GM18499 (cell line): ENCODE data around the gene GABBR1.

Source experiments
- ATAC-seq: cut with Tn5 transposase; IDR thresholded peaks from one replicate; pipeline ENCODE4 v1.9.1; 2021; ENCODE audit warnings: moderate number of reproducible peaks; ENCODE audit not compliant: insufficient read depth, unreplicated experiment

Gene GABBR1

DNA sequence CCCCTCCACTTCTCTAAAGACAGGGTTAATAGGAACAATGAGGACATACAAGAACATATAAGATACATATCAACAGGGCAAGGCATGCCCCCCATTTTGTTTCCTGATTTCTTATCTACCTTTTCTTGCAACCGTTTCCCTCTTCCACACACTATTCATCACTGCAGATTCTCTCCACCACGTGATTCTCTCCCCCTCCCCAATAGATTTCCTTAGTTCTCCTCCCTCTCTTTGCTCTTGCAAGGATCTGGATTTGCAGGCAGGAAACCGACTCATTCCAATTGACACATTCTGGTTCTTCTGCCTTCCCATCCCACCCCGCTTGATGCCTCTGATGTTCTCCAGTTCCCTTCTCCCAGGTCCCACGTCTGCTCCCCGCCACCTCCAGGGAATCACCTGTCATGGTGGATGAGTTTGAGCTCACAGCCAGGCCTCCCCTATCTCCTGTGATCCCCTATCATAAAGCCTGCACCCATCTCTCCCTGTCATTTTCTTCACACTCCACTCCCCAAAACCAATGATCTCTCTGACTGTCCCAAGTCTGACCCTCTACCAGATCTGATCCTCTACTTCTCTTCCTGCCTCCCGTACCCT is 7.5 kb downstream of the GABBR1 start:
- no peak for ATAC-seq

DNA sequence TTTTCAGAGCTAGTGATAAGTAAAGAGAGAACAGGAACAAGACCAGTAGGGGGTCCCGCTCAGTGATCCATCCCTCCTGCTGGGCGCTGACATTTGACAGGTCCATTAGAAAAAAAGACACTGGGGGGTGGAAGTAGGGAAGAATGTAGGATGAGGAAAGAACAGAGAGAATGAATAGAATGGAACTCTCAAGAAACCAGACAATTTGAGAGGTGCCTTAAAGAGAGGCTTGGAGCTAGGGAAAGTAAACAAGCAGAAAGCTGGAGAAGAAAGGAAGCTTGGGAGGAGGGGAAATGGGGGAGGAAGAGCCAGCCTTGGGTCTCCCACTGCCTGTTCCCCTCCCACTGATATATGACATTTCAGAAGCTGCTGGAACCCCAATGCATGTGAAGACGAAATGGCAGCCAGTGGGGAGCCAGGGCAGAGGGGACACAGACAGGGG is 8.4 kb downstream of the GABBR1 start:
- no peak for ATAC-seq

DNA sequence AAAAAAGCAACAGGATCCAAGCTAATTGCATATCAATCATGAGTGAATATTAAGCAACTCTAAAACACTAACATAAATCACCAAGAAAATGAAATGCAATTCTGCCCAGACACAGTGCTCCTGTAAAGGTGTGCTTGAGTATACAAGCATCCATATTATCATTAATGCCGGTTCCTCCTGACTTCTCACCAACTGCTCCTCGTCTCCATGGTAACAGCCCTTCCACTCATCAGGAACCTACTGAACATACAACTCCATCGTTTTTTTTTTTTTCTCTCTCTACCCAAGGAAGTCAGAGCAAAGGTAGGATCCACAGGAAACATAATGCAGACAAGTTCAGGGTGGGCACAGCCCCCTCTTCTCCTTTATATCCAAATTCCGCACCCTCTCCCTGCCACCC is 12.4 kb downstream of the GABBR1 start:
- no peak for ATAC-seq

DNA sequence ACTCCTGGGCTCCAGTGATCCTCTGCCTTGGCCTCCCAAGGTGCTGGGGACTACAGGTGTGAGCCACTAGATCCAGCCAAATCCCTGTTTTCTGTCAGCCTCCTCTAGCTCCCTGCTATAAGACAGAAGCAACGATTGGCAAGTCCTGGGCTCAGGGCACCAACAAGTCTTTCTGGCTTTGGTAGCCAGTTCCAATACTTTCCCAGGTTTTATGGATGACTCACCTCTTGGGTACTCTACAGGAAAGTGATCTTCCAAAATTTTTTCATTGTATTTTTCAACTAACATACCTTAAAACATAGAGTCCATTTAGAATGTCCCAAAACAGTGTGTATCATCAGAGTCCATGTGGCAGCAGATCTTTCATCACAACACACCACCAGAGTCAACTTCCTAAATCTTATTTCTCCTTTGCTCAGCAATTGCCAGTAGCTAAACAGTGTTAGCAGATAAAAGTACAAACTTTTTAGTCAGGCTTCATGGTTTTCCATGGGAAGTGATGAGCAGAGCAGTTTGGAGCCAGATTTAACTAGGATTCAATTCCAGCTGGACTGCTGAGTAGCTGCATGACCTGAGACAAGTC is 13.3 kb downstream of the GABBR1 start:
- ATAC-seq, result no peak

DNA sequence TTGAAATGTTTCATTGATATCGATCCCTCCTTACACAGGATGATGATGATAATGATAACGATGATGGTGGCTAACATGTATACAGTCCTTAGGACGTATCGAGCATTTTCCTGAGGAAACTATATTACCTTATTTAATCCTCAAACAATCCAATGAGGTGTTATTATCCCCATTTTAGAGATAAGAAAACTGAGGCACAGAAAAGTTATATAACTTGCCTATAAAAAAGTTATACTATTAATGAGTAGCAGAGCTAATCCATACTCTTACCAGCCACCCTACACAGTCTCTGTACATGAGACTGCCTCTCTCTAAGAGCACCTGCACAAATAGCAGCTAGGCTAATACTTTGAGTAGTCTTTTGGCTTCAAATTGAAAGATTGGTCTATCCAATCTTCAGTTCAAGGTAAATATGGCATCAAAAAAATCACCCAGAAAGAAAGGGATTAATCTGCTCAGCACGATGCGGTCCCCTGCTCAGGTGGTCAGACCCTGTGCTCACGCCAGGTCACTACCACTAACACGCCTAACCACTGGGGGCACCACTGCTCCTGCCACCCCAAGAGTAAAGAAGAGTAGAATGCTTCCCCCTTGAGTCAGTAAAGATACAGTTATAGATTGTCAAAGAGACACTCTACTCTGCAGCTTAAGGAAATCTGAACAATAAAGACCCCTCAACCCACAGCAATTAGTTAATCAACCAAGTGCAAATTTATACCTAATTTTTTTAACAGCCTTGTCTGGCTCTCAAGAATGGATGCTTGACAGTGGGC is 15.0 kb downstream of the GABBR1 start:
- no peak for ATAC-seq

DNA sequence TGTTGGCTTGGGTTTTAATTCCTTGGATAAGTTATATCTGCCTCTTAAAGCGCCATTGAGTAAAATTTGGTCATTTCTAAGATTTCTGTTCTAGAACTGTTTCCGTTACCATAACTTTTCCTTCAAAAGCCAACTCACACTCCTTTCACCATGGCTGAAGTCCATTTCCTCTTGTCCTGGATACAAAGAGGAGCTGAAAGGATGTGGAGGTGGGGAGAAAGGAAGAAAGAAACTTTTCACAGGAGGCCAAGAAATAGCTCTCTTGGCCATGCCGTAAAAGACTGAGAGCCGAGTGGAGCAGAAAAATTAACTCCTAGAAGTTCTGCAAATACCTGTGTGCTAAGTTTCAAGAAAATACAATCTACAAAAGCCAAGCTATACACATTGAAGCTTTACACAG is 21.6 kb downstream of the GABBR1 start:
- ATAC-seq, result no peak

DNA sequence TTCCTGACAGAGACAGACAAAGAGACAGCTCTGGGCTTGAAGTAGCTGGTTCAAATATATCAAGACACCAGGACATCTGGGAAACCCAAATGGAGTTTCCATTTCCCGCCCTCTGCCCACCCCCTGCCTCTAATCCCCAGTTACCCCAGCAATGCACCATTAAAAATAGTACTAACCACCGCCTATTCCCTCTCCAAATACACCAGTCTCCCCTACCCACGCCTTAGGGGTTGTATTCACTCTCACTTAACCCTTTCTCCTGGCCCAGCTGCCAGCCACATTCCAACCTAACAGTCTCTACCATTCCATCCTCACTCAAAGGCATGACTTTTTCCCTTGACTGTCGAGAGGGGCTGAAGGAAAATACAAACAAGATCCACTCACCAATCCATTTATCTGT is 22.4 kb downstream of the GABBR1 start:
- no peak for ATAC-seq

DNA sequence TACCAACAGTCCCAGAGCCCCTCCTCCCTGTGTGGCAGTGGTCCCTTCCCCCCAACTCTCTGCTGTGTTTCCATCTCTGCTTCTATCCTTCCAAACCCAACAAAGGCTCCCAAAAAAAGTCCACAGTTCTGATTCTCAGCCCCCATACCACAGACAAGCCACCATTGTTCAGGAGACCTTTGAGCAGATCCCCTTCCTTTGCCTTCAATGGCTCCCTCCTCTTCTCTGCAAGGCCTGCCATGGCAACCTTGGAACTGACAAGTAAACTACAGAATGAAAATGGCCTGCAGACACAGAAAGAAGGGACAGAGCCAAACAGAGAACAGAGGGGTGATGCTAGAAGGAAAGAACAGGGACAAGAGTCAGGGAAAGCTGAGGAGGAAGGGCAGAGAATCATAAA is 24.9 kb downstream of the GABBR1 start:
- no peak for ATAC-seq

DNA sequence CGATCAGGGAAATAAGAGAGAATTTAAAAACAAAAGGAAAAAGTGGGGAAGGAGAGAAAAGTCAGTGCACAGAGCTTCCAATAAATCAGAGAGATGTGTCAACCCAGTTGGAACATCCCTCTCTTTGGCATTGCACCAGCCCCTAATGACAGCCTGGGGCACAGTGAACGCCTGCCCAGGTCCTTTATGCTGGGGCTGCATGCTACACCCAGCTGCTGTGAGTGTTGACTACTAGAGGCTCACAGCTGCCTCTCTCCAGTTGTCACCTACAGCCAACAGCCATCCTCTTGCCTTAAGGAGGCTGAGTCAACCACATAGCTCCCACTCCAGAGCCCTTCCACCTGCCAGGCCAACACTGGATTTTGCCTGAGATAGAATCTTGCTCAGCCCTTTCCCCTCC is 29.1 kb downstream of the GABBR1 start:
- no peak for ATAC-seq

DNA sequence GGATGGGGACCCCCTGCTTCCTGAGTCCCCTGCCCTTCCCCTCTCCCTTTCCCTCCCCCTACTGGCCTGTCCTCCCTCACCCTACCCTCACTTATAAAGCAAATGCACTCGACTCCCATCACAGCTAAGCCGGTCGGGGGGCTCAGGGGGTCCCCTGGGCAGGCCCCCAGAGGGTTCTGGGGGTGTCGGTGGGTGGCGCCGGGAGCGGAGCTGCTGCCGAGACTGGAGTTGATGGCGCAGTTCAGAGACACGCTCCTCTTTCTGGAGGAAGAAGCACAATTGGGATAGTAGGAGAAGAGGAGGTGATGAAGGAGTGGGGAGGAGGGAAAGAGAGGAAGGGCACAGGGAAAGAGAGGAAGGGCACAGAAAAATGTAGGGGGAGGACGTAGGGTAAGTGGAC is 29.5 kb downstream of the GABBR1 start:
- no peak for ATAC-seq

DNA sequence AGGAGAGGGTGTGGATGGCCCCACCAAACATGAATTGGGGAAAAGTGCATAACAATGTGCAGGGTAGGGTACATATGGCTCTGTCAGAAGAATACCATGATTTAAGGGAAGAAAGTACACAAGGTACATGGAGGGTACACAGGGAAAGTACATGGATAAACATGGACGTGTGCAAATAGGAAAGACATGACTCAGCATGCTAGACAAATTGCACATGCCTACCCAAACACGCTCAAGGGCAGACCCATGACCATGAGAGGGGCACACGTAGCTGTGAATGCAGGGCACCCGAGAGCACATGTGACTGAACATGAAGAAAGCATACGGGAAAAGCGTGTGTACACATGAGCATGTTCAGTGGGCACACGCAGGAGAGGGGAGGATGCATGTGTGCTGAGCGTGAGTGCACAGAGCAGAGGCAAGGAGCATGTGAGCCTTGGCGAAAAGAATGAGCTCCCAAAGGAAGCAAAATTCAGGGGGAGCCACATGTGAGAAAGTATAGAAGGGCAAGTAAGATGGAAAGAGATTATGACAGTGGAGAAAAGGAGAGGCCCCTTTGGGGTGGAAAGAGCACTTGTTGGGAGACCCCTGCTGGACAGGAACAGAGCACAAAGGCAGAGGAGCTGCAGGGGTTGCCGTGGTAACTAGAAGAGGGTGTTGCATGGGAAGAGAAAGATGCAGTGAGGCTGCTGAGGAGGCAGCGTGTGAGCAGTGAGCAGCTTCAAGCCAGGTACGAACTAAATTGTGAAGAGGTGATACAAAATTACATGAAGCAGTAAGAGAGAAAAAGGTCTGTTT is 30.2 kb downstream of the GABBR1 start:
- no peak for ATAC-seq

DNA sequence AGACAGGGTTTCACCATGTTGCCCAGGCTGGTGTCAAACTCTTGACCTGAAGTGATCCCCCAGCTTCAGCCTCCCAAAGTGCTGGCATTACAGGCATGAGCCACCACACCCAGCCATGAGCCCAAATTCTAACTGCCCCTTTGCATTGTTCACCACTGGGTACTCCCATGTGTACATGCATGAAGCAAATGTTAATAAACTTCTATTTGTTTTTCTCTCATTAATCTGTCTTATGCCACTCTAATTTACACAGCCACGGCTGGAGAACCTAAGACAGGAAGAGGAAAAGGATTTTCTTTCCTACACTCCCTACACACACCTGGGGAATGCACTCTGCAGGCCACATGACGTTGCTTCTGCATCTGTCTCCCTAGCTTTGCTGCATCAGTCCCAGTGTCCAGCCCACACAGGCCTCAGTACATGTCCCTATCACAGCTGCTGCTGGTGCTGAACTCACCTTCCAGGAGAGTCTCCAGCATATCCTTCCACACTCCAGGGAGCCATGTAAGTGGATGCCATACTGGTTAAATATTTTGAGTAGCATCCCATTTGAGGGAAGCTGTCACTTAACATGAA is 34.7 kb downstream of the GABBR1 start:
- ATAC-seq, result no peak

DNA sequence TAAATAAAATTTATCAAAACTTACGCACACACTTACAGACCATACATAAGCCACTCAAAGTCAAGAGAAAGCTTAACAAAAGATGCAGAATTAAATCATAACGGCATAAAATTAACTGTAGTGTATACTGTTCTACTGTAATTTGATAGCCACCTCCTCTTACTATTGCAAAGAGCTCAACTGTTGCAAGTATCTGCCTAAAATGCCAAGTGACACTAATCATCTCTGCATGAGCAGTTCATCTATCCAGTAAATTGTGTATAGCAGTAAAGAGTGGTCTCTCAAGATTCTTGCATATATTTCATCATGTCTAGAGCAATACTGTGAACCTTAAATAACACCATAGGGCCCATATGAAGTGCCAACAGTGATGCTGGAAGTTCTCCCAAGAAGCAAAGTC is 35.8 kb downstream of the GABBR1 start:
- no peak for ATAC-seq

DNA sequence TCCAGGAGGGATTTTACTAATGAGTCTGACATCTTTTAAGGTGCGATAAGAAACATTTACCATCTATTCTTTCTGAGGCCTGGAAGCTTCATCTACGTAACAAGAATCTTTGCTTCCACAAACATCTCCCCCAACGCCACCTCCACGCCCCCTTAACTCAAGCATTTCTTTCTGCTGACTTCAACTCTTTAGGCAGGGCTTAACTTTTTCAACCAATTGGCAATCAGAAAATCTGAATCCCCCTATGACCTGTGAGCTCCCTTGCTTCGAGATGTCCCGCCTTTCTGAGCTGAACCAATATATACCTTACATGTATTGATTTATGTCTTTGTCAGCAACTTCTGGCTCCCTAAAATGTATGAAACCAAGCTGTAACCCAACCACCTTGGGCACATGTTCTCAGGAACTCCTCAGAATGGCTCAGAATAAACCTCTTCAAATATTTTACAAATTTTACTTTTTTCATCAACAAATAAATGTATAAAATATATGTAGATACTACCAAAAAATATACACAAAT is 36.5 kb downstream of the GABBR1 start:
- ATAC-seq, result no peak

DNA sequence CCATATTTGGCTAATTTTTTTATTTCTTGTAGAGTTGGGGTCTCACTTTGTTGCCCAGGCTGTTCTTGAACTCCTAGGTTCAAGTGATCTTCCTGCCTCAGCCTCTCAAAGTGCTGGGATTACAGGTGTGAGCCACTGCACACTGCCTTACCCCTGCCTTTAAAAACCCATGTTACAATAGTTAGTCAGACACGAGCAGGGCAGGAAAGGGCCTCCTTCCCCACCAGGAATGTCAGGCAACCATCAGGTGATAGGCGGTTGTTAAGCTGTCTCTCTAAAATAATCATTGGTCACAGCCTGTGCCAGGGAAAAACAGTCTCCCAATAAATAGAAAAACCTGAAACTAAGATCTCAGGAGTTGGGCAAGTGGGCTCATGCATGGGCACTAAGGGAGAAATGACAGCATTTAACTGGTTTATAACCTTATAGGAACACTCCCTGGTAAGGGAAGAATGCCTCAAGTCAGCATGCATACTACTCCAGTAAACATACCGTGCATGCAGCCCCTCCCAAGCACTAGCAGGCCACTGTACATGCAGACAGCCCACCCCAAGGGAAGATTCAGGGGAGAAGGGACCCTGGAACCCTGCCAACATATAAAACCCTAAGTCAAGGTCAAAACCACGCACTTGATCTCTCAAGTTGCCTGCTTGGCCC is 39.7 kb downstream of the GABBR1 start:
- no peak for ATAC-seq

DNA sequence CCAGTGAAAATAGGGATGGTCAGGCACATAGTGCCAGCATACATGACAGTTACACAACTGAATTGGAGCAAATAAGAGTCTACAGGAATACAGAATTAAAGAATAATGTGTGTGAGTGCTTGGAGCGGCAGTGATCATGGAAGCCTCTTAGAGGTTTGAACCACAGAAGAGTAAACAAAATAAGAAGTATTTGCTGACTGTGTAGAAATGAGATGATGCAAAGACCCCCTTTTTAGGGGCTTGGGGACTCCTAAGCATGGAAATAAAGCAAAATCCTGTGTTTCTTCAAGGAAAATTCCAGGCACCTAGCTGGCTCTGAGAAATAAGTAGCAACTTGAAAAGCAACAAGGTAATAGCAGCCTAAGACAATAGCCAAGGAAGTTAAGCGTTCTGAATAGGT is 41.3 kb downstream of the GABBR1 start:
- ATAC-seq, result no peak

DNA sequence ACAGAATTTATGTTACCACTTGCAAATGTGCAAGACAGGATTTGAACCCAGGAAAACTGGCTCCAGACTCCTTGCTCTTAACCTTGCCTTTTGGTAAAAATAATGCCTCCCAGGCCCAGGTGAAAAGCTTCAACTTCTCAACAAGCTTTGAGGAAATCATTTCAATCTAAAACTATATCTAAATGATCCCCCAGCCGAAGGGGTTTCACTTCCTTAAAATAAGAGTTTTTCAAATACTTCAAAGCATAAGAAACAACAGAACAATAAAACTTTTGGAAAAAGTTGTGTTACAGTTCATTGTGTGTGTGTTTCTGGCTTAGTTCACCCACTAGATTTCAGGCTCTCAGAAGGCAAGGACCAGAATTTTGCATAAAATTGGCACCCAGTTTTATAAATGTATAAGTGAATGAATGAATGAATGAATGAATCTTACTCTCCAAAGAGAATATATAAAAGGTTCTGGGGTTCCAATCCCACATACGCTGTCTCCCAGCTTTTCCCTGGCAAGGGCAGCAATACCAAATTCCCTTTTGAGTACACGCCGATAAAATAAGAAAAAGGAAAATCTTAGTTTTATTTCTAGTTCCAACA is 42.7 kb downstream of the GABBR1 start:
- ATAC-seq, result no peak

DNA sequence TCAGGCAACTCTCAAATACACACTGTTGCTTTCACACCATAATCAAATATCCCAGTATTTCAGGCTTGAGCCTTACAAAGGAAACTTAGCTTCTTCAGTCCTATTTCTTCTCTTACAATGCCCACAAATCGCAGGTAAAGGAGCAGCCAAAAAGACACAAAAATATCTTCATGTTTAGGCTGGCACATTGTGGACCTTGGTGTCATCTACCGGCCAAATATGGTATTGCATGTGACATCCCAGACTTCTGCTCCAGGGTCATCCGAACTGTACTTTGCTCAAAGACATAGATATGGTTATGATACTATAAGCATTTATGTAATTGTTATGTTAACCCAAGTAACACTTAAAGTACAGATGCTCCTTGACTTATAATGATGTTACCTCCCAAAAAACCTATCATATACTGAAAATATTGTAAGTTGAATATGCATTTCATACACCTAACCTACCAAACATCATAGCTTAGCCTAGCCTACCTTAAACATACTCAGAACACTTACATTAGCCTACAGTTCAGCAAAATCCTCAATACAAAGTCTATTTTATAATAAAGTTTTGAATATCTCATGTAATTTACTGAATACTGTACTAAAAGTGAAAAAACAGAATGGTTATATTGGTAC is 43.4 kb downstream of the GABBR1 start:
- no peak for ATAC-seq

DNA sequence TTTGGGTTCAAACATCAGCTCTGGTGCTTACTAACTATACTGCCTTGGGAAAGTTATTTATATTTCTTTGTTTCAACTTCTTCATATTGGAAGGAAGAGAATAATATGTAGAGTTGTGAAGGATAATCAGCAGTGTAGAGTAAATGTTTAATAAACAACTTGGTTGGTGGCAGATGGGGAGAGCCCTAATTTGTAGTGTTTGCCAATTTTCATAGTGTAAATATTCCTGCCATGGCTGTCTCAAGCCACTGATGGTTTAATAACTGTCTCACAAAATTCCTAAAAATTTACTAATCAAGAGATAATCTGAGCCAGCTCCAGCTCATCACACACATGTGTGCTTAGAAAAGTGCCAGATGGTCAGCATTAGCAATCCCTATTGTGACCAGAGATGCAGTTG is 48.2 kb downstream of the GABBR1 start, which contains the start of gene OR2H2:
TSS of gene OR2H2 (plus strand) at position 301 of the 400 bp plus-strand sequence. CDS start 2,824 bp downstream, outside the sequence.
- no peak for ATAC-seq
